AG04449 (cell line): Measurements from ENCODE around the gene GLT8D2.

ENCODE experiments used
- CTCF ChIA-PET: fragments of 350-600 bp; formaldehyde crosslinking; extraction: SDS; loops from one replicate; lab custom pipeline; 2021; ENCODE audit warnings: antibody characterized with exemption; lab: Yijun Ruan, JAX
- POLR2A ChIA-PET: fragments of 400-600, 350-600 bp; formaldehyde crosslinking; extraction: SDS; loops from one replicate; lab custom pipeline; 2020; ENCODE audit warnings: antibody characterized with exemption, inconsistent platforms; lab: Yijun Ruan, JAX
- DNase-seq: peaks from one replicate; pipeline ENCODE4 v3.0.0-alpha.2; 2010; ENCODE audit warnings: low read depth, low spot score
- H3K4me3 ChIP-seq: 2 replicates; pipeline ENCODE4 v1.5.1; 2011; ENCODE audit warnings: low read depth, mild to moderate bottlenecking, control low read depth, low read length
- TF ChIP-seq, protein P1 (sequence below): IDR thresholded peaks from one replicate; pipeline ENCODE4 v1.5.1; 2011; ENCODE audit warnings: mild to moderate bottlenecking, moderate library complexity, low read length, control low read depth, inconsistent platforms; ENCODE audit not compliant: insufficient read depth; ENCODE audit errors: missing control alignments

GLT8D2 gene, protein sequence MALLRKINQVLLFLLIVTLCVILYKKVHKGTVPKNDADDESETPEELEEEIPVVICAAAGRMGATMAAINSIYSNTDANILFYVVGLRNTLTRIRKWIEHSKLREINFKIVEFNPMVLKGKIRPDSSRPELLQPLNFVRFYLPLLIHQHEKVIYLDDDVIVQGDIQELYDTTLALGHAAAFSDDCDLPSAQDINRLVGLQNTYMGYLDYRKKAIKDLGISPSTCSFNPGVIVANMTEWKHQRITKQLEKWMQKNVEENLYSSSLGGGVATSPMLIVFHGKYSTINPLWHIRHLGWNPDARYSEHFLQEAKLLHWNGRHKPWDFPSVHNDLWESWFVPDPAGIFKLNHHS

DNA sequence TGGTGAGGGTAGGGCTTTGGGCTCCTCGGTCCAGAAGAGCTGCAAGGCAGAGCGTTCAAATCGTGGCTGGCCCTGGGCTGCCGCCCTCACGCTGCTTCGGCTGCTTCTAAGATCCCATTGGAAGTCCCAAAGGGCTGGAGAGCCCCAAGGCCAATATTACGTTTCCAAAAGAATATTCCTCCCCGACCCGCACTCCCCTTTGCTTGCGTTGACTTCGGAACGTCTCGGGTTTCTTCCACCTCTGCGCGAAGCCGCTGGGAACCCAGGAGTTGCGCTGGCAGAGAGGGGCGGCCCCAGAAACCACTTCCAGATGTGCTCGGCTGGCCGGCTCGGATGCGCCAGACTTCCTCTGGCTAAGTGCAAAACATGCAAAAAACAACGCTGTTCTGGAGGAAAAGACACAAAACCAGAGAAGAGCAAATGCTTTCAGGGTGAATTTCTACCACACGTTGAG lies at the start of gene GLT8D2:
Gene GLT8D2, minus strand, starts transcription at position 285 of the 454 bp plus-strand sequence. CDS start 30,539 bp downstream, outside the sequence.
- H3K4me3 ChIP-seq = peak within 1 kb of the TSS; percentile 67
- ChIA-PET CTCF (interaction anchor here (1.0 to 2.1 kb wide), 2 partner anchors 8 to 166 kb away, joined by 3 to 6 read pairs; no protein-coding TSS in a partner anchor), POLR2A (interaction anchor here (1.2 to 1.5 kb wide), 3 partner anchors 14 to 93 kb away, joined by 4 to 8 read pairs (median 4); partner anchors contain the start of genes HCFC2 and NFYB)
- no peak for DNase-seq
- TF ChIP-seq, protein P1, sequence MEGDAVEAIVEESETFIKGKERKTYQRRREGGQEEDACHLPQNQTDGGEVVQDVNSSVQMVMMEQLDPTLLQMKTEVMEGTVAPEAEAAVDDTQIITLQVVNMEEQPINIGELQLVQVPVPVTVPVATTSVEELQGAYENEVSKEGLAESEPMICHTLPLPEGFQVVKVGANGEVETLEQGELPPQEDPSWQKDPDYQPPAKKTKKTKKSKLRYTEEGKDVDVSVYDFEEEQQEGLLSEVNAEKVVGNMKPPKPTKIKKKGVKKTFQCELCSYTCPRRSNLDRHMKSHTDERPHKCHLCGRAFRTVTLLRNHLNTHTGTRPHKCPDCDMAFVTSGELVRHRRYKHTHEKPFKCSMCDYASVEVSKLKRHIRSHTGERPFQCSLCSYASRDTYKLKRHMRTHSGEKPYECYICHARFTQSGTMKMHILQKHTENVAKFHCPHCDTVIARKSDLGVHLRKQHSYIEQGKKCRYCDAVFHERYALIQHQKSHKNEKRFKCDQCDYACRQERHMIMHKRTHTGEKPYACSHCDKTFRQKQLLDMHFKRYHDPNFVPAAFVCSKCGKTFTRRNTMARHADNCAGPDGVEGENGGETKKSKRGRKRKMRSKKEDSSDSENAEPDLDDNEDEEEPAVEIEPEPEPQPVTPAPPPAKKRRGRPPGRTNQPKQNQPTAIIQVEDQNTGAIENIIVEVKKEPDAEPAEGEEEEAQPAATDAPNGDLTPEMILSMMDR = no peak

DNA sequence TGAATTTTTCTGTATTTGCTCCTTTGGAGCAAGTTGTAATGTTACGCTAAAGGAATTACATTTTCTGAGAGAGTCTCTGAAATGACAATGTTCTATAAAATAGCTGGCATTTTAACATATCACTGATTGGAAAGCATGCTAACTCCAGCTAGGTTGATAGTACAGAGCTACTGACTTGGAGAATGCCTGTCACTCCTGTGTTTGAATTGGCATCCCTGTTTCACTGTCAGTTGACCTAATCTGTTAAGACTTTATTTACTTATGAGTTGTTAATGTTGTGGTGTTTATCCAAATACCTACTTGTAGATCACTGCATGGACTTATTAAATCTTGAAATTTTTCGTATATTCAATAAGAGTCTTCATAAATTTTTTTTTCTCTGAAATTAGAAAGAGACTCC lies 48.0 kb upstream of the GLT8D2 start:
- H3K4me3 ChIP-seq = no peak overlapping the region
- POLR2A ChIA-PET = interaction anchor here (1.2 kb wide), 1 partner anchor 11 kb away, joined by 5 read pairs; no protein-coding TSS in a partner anchor
- no peak for DNase-seq
- CTCF ChIA-PET = interaction anchor here (1.2 to 7.9 kb wide), 4 partner anchors 8 to 214 kb away, joined by 4 to 93 read pairs (median 5); no protein-coding TSS in a partner anchor
- TF ChIP-seq, protein P1 = no peak

DNA sequence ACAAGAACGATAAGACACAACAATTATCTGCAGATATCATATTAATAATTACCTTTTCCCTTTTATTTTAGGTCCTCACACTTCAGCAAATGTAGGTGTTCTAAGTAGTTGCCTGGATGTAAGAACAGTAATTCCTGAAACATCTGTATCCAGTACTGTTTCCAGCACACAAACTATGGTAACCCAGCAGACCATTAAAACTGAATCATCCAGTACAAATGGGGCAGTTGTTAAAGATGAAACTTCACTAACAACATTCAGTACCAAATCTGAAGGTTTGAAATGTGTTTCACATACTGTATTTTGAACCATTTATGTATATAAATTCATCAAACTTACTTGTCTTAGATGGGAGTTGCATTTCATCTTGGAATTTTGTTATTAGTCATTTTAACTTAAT lies 45.3 kb upstream of the GLT8D2 start:
- no peak for DNase-seq
- POLR2A ChIA-PET = interaction anchor here (0.6 kb wide), 1 partner anchor 97 kb away, joined by 4 read pairs; no protein-coding TSS in a partner anchor
- TF ChIP-seq, protein P1 = no peak
- H3K4me3 ChIP-seq = no peak overlapping the region
- CTCF ChIA-PET = interaction anchor here (7.9 kb wide), 1 partner anchor 14 kb away, joined by 93 read pairs; no protein-coding TSS in a partner anchor

DNA sequence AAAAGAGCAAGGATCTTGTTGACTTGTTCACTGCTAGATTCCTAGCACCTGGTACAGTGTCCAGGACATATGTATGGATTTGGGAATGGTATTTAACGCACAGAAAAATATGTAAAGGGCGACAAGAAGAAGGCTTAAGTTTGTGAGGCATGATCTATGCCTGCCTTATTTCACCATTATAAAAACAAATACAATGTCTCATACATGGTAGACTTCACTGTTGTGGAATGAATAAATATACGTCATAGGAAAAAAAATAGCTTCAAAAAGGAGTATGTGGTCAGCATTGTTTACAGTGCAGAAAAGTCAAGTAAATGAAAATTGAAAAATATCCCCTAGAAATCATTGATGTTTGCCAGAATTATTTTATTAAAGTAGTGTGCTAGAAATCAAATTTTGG lies 44.3 kb upstream of the GLT8D2 start:
- no peak overlapping the region for H3K4me3 ChIP-seq
- ChIA-PET CTCF (interaction anchor here (1.0 to 1.8 kb wide), 2 partner anchors 15 to 16 kb away, joined by 5 to 8 read pairs; no protein-coding TSS in a partner anchor), POLR2A (no interaction called here)
- peak; percentile 21 for DNase-seq
- TF ChIP-seq, protein P1 = no peak

DNA sequence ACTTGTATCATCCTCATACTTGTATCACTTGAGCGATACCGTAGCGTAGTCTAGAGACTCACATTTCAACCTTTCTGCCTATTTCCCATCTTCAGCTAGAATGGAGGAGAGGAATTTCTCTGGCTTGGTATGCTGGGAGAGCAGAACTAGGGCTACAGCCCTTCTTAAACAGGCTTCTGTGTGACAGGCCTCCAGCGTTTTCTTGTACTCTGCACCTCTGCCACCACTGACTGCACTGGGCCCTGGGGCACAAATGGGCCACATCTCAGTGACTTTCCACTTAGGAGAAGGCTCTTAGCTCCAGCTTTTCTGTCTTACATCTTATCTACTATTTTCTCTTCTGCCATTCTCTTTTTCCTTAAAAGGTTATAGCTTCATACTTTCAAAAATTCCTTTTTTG lies 41.1 kb upstream of the GLT8D2 start:
- CTCF ChIA-PET = interaction anchor here (1.2 to 4.2 kb wide), 2 partner anchors 17 to 213 kb away, joined by 4 to 25 read pairs; no protein-coding TSS in a partner anchor
- POLR2A ChIA-PET = no interaction called here
- H3K4me3 ChIP-seq = no peak overlapping the region
- no peak for DNase-seq
- TF ChIP-seq, protein P1 = no peak

DNA sequence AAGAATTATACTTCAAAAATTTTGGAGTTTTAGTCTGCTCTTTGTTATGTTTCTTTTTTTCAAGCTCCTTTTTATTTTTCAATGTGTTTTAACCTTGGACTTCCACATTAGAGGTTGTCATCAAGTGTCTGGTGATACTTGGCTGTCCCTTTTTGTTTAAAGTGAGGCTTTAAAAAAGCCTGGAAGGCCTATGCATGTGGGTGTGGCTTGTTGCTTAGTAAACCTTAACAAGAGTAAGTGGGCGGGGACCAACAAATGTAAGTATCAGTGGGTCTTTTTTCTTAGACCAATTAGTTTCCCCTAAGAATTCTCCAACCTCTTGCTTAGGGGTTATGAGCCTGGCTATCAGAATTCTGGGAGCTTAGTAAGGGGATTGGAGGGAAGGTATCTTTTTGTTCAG lies 40.7 kb upstream of the GLT8D2 start:
- DNase-seq = no peak
- CTCF ChIA-PET = interaction anchor here (0.9 to 4.2 kb wide), 2 partner anchors 18 to 32 kb away, joined by 3 to 25 read pairs; no protein-coding TSS in a partner anchor
- POLR2A ChIA-PET = no interaction called here
- no peak overlapping the region for H3K4me3 ChIP-seq
- TF ChIP-seq, protein P1 = no peak
